IMR-90 (cell line): Measurements from ENCODE around the gene PDE11A.

Experiments
- MAFK ChIP-seq: IDR thresholded peaks from 2 replicates; pipeline ENCODE4 v1.6.1; 2012; ENCODE audit warnings: low read depth, low read length, improper control_type of control experiment
- RAD21 ChIP-seq: IDR thresholded peaks from 2 replicates; pipeline ENCODE4 v1.6.1; 2012; ENCODE audit warnings: low read length, improper control_type of control experiment
- TF ChIP-seq, protein P1 (sequence below): conservative IDR thresholded peaks from 2 replicates; pipeline ENCODE4 v1.5.1; 2012; ENCODE audit warnings: mild to moderate bottlenecking, low read depth, low read length, improper control_type of control experiment

GRCh38 chr2:177692042-177692782 lies 380.4 kb downstream of the PDE11A start:
- TF ChIP-seq, protein P1, sequence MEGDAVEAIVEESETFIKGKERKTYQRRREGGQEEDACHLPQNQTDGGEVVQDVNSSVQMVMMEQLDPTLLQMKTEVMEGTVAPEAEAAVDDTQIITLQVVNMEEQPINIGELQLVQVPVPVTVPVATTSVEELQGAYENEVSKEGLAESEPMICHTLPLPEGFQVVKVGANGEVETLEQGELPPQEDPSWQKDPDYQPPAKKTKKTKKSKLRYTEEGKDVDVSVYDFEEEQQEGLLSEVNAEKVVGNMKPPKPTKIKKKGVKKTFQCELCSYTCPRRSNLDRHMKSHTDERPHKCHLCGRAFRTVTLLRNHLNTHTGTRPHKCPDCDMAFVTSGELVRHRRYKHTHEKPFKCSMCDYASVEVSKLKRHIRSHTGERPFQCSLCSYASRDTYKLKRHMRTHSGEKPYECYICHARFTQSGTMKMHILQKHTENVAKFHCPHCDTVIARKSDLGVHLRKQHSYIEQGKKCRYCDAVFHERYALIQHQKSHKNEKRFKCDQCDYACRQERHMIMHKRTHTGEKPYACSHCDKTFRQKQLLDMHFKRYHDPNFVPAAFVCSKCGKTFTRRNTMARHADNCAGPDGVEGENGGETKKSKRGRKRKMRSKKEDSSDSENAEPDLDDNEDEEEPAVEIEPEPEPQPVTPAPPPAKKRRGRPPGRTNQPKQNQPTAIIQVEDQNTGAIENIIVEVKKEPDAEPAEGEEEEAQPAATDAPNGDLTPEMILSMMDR, result no peak
- TF ChIP-seq RAD21, result no peak
- no peak for TF ChIP-seq MAFK
